HCT116 (cell line): ENCODE results near the gene MCAT. TPM values are rescaled to one million over a fixed set of nuclear protein-coding genes. Genes with fewer than 3 reads are reported as not detected.

Source experiments
- ATAC-seq: fragments of 200-7000 bp; cut with Tn5 transposase; 2 replicates; pipeline ENCODE4 v1.9.1; 2020; ENCODE audit warnings: mild to moderate bottlenecking, moderate library complexity
- BruUV-seq: library from RNA; stranded (reverse); fragments of 400-500 nt; replicated peaks from 2 replicates; lab custom pipeline; 2021; lab: Mats Ljungman, UMichigan
- CTCF ChIA-PET: fragments of 300-600 bp; sonication (Branson Sonifier 250); formaldehyde crosslinking; loops from one replicate; lab custom pipeline; 2021; ENCODE audit warnings: antibody characterized with exemption; lab: Charles Lee
- POLR2A ChIA-PET: fragments of 300-600, 350-600 bp; sonication (Branson Sonifier 250); formaldehyde crosslinking; loops from one replicate; lab custom pipeline; 2021; ENCODE audit warnings: antibody characterized with exemption; lab: Charles Lee
- RAD21 ChIA-PET, 2 experiments: fragments of 300-600 bp; sonication (Branson Sonifier 250); formaldehyde crosslinking; loops; one replicate each; lab custom pipeline; 2023; ENCODE audit warnings: low total read pairs in 2 of 2; ENCODE audit not compliant: uncharacterized antibody in 2 of 2, unreplicated experiment in 2 of 2, low non-redundant PET in 1 of 2; lab: Charles Lee
- DNase-seq: peaks from one replicate; pipeline ENCODE4 v3.0.0-alpha.2; 2010; ENCODE audit warnings: low read depth, low spot score
- H2AFZ ChIP-seq: fragments of 200-600 bp; shearing (Covaris generic), sonication (generic); 2 replicates; pipeline ENCODE4 v1.6.1; 2017; ENCODE audit warnings: low read depth, mixed run types, mixed read lengths, antibody characterized with exemption, low read length; ENCODE audit not compliant: poor library complexity, severe bottlenecking
- H3K27ac ChIP-seq: 2 replicates; pipeline ENCODE4 v1.5.1; 2012; ENCODE audit warnings: low read depth, low read length
- H3K27me3 ChIP-seq: fragments of 200-600 bp; sonication (generic); 2 replicates; pipeline ENCODE4 v1.6.1; 2016; ENCODE audit warnings: mixed run types, low read length, mixed read lengths; ENCODE audit not compliant: insufficient read depth
- H3K36me3 ChIP-seq, 2 experiments: fragments of 200-500 bp in 1 of 2; fragments of 200-600 bp in 1 of 2; sonication (Bioruptor generic) in 1 of 2; sonication (generic) in 1 of 2; 2 replicates each; pipeline versions ENCODE4 v1.5.1 to v1.6.1; 2014 to 2016; ENCODE audit warnings: low read length in 2 of 2, inconsistent platforms in 1 of 2, mixed read lengths in 1 of 2, mixed run types in 1 of 2; ENCODE audit not compliant: insufficient read depth in 2 of 2, control insufficient read depth in 1 of 2
- H3K4me1 ChIP-seq, 2 experiments: fragments of 200-600 bp in 1 of 2; sonication (generic) in 1 of 2; 2 replicates each; pipeline versions ENCODE4 v1.5.1 to v1.6.1; 2012 to 2017; ENCODE audit warnings: low read length in 2 of 2, inconsistent platforms in 1 of 2, mild to moderate bottlenecking in 1 of 2, mixed read lengths in 1 of 2, mixed run types in 1 of 2, moderate library complexity in 1 of 2; ENCODE audit not compliant: insufficient read depth in 2 of 2, control insufficient read depth in 1 of 2
- H3K4me2 ChIP-seq: fragments of 200-600 bp; sonication (generic); 2 replicates; pipeline ENCODE4 v1.6.1; 2017; ENCODE audit warnings: mixed run types, low read length, mixed read lengths
- H3K4me3 ChIP-seq, 2 experiments: fragments of 200-600 bp in 1 of 2; sonication (generic) in 1 of 2; replicated peaks in 1 of 2; 2 replicates each; pipeline ENCODE4 v1.5.1; 2011 to 2016; ENCODE audit warnings: low read length in 2 of 2, control low read depth in 1 of 2, low read depth in 1 of 2, mild to moderate bottlenecking in 1 of 2, mixed read lengths in 1 of 2, mixed run types in 1 of 2
- H3K79me2 ChIP-seq: fragments of 200-600 bp; sonication (generic); 2 replicates; pipeline ENCODE4 v1.6.1; 2017; ENCODE audit warnings: mild to moderate bottlenecking, mixed run types, low read length, moderate library complexity, mixed read lengths; ENCODE audit not compliant: insufficient read depth
- H3K9ac ChIP-seq: fragments of 200-600 bp; sonication (generic); 2 replicates; pipeline ENCODE4 v1.6.1; 2016; ENCODE audit warnings: low read length, mixed read lengths
- H3K9me2 ChIP-seq: fragments of 200-600 bp; sonication (generic), shearing (Covaris generic); 2 replicates; pipeline ENCODE4 v1.6.1; 2017; ENCODE audit warnings: mixed run types, mild to moderate bottlenecking, moderate library complexity; ENCODE audit not compliant: insufficient read depth
- H3K9me3 ChIP-seq, 2 experiments: fragments of 200-500 bp in 1 of 2; fragments of 200-600 bp in 1 of 2; sonication (Bioruptor generic) in 1 of 2; sonication (generic) in 1 of 2; 2 replicates each; pipeline ENCODE4 v1.6.1; 2014 to 2017; ENCODE audit warnings: low read length in 2 of 2, mixed read lengths in 2 of 2, inconsistent platforms in 1 of 2, low read depth in 1 of 2, mild to moderate bottlenecking in 1 of 2, mixed run types in 1 of 2, moderate library complexity in 1 of 2; ENCODE audit not compliant: control insufficient read depth in 1 of 2, insufficient read depth in 1 of 2
- H4K20me1 ChIP-seq: fragments of 200-600 bp; sonication (generic), shearing (Covaris generic); 2 replicates; pipeline ENCODE4 v1.6.1; 2017; ENCODE audit warnings: mixed run types, mild to moderate bottlenecking, moderate library complexity; ENCODE audit not compliant: insufficient read depth
- CBX3 ChIP-seq: IDR thresholded peaks from 2 replicates; pipeline ENCODE4 v1.6.1; 2012; ENCODE audit warnings: low read depth
- ELF1 ChIP-seq: IDR thresholded peaks from 2 replicates; pipeline ENCODE4 v1.6.1; 2012; ENCODE audit warnings: low read depth, borderline replicate concordance
- EZH2 ChIP-seq: fragments of 200-600 bp; sonication (generic); IDR thresholded peaks from 2 replicates; pipeline ENCODE4 v1.6.1; 2017; ENCODE audit warnings: antibody characterized with exemption, mixed run types
- EZH2phosphoT487 ChIP-seq: fragments of 200-600 bp; IDR thresholded peaks from 2 replicates; pipeline ENCODE4 v1.6.1; 2018; ENCODE audit warnings: antibody characterized with exemption, borderline replicate concordance
- JUND ChIP-seq: IDR thresholded peaks from 2 replicates; pipeline ENCODE4 v1.6.1; 2012
- POLR2A ChIP-seq: IDR thresholded peaks from 2 replicates; pipeline ENCODE4 v1.7.0; 2011; ENCODE audit warnings: borderline replicate concordance; ENCODE audit not compliant: insufficient read depth, insufficient read length; ENCODE audit errors: extremely low read depth
- POLR2AphosphoS5 ChIP-seq: IDR thresholded peaks from 2 replicates; pipeline ENCODE4 v1.6.1; 2011; ENCODE audit warnings: mild to moderate bottlenecking, low read depth, low read length, moderate library complexity
- RAD21 ChIP-seq: IDR thresholded peaks from 2 replicates; pipeline ENCODE4 v1.6.1; 2012; ENCODE audit warnings: low read depth, mild to moderate bottlenecking
- REST ChIP-seq: IDR thresholded peaks from 2 replicates; pipeline ENCODE4 v1.6.1; 2012; ENCODE audit warnings: low read depth
- SIN3A ChIP-seq: IDR thresholded peaks from 2 replicates; pipeline ENCODE4 v1.6.1; 2012; ENCODE audit warnings: low read depth
- SP1 ChIP-seq: IDR thresholded peaks from 2 replicates; pipeline ENCODE4 v1.6.1; 2012; ENCODE audit warnings: low read depth
- SRF ChIP-seq: IDR thresholded peaks from 2 replicates; pipeline ENCODE4 v1.6.1; 2012; ENCODE audit warnings: low read depth
- TCF7L2 ChIP-seq: IDR thresholded peaks from 2 replicates; pipeline ENCODE4 v1.7.0; 2011; ENCODE audit warnings: borderline replicate concordance, inconsistent platforms; ENCODE audit not compliant: insufficient read depth, insufficient read length; ENCODE audit errors: extremely low read depth
- YY1 ChIP-seq: IDR thresholded peaks from 2 replicates; pipeline ENCODE4 v1.6.1; 2011; ENCODE audit warnings: low read length, low read depth, moderate library complexity, mild to moderate bottlenecking; ENCODE audit not compliant: insufficient replicate concordance; ENCODE audit errors: extremely low read depth
- ZFX ChIP-seq: fragments of 450-650 bp; IDR thresholded peaks from 2 replicates; pipeline ENCODE4 v1.6.1; 2017
- ZNF274 ChIP-seq: fragments of 200-500 bp; sonication (Bioruptor generic); IDR thresholded peaks from 2 replicates; pipeline ENCODE4 v1.6.1; 2014; ENCODE audit warnings: mild to moderate bottlenecking, low read depth, low read length, inconsistent platforms
- intact Hi-C: fragments of 100-400 bp; cut with micrococcal nuclease; formaldehyde crosslinking; loops from 2 replicates; pipeline ENCODE4 v1.10.0; 2022
- total RNA-seq: library from RNA; stranded (reverse); gene quantifications from one replicate; pipeline ENCODE4 v1.2.1, GENCODE V29; 2021; ENCODE audit not compliant: unreplicated experiment
- TF ChIP-seq, protein P1 (sequence below): IDR thresholded peaks from 2 replicates; pipeline ENCODE4 v1.6.1; 2012

MCAT gene
- total RNA-seq, 1 experiment from 2014 or later, result 34.8 TPM

DNA sequence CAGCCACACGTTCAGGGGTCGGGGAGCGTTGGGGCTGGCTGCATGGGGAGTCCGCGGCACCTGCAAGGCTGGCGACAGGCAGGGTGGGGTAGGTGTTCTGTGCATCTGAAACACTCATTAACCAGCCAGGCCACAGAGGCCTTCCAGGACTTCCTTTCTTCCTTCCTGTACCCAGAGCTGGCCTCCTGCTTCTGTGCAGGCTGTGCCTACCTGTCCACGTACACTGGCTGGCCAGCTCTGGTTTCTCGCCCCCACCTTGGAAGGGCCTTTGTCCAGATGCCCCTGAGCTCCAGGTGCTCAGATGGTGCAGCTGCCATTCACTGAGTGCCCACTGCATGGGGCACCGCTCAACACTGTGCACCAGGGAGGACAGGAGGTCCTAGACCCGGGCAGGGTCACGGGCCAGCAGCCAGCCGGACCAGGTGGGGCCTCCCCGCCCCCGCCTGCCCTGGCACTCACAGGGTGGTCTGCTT, 27.9 kb upstream of the MCAT start:
- ChIA-PET CTCF (no interaction called here), POLR2A (no interaction called here), RAD21 (no interaction called here)
- no peaks in the 10 kb centered on the region for H4K20me1 ChIP-seq
- H3K4me1 ChIP-seq, result no peaks in the 10 kb centered on the region
- H2AFZ ChIP-seq, result no peak overlapping the region
- no peak for ATAC-seq
- no peak overlapping the region for H3K27ac ChIP-seq
- DNase-seq, result no peak
- intact Hi-C loops, result no loop called here
- peaks cover 17 to 40% of the 10 kb centered on the region in 2 experiments; a peak in 3 of 4 replicates for H3K36me3 ChIP-seq
- BruUV-seq, result no TSS peak
- no peaks in the 10 kb centered on the region for H3K79me2 ChIP-seq
- no peak overlapping the region for H3K9ac ChIP-seq
- H3K4me3 ChIP-seq, result no peak overlapping the region
- H3K9me2 ChIP-seq, result no peaks in the 10 kb centered on the region
- H3K4me2 ChIP-seq, result no peak overlapping the region
- H3K9me3 ChIP-seq, result no peaks in the 10 kb centered on the region
- no peaks in the 10 kb centered on the region for H3K27me3 ChIP-seq
- no peak for TF ChIP-seq CBX3
- TF ChIP-seq POLR2A, result no peak
- TF ChIP-seq RAD21, result no peak
- no peak for TF ChIP-seq ELF1
- no peak for TF ChIP-seq JUND
- TF ChIP-seq, protein P1, sequence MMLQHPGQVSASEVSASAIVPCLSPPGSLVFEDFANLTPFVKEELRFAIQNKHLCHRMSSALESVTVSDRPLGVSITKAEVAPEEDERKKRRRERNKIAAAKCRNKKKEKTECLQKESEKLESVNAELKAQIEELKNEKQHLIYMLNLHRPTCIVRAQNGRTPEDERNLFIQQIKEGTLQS, result no peak
- TF ChIP-seq TCF7L2, result no peak
- no peak for TF ChIP-seq SP1
- TF ChIP-seq SRF, result no peak

GRCh38 chr22:43170131-43170480, 26.9 kb upstream of the MCAT start:
- no peak overlapping the region for H2AFZ ChIP-seq
- ChIA-PET RAD21 (no interaction called here), POLR2A (no interaction called here), CTCF (no interaction called here)
- H3K9ac ChIP-seq, result no peak overlapping the region
- H3K4me1 ChIP-seq, result no peaks in the 10 kb centered on the region
- intact Hi-C loops, result no loop called here
- H3K9me2 ChIP-seq, result no peaks in the 10 kb centered on the region
- no peak overlapping the region for H3K27ac ChIP-seq
- no peak overlapping the region for H3K4me3 ChIP-seq
- no peaks in the 10 kb centered on the region for H3K9me3 ChIP-seq
- no peaks in the 10 kb centered on the region for H3K27me3 ChIP-seq
- no TSS peak for BruUV-seq
- H3K79me2 ChIP-seq, result no peaks in the 10 kb centered on the region
- no peak for DNase-seq
- H3K4me2 ChIP-seq, result no peak overlapping the region
- peaks cover 14 to 36% of the 10 kb centered on the region in 2 experiments; a peak in 3 of 4 replicates for H3K36me3 ChIP-seq
- ATAC-seq, result no peak
- H4K20me1 ChIP-seq, result no peaks in the 10 kb centered on the region
- TF ChIP-seq TCF7L2 (no peak), POLR2A (no peak), POLR2AphosphoS5 (no peak), ZNF274 (no peak), SIN3A (no peak), EZH2 (no peak), EZH2phosphoT487 (no peak), SP1 (no peak), YY1 (no peak), REST (no peak), ZFX (no peak)
